K562 (cell line): ENCODE results near the gene SMIM8. TPM values are rescaled to one million over a fixed set of nuclear protein-coding genes. Genes with fewer than 3 reads are reported as not detected.

Source experiments
- ATAC-seq: fragments of 200-7000 bp; cut with Tn5 transposase; 3 replicates; pipeline ENCODE4 v1.9.1; 2020; ENCODE audit warnings: moderate library complexity
- BruUV-seq: library from RNA; stranded (reverse); fragments of 400-500 nt; replicated peaks from 2 replicates; lab custom pipeline; 2021; lab: Mats Ljungman, UMichigan
- CTCF ChIA-PET: fragments of 300-600 bp; formaldehyde crosslinking; extraction: SDS; loops from one replicate; lab custom pipeline; 2021; ENCODE audit warnings: low intra/inter-chr PET ratio; lab: Yijun Ruan, JAX
- POLR2A ChIA-PET: fragments of 300-600, 350-650 bp; sonication (Branson Sonifier 250); formaldehyde crosslinking; extraction: SDS; loops from one replicate; lab custom pipeline; 2021; ENCODE audit warnings: antibody characterized with exemption, inconsistent platforms; lab: Yijun Ruan, JAX
- DNase-seq, 4 experiments: peaks; one replicate each; pipeline versions ENCODE4 v3.0.0 to v3.0.0-alpha.2; 2011 to 2018; ENCODE audit warnings: low spot score in 3 of 4, mixed read lengths in 3 of 4; ENCODE audit errors: extremely low read depth in 1 of 4
- FAIRE-seq: peaks from 2 replicates; lab custom pipeline; 2011; peaks lifted over from hg19 to GRCh38; lab: Jason Lieb, UNC
- H2AFZ ChIP-seq: 2 replicates; pipeline ENCODE4 v1.6.0; 2011; ENCODE audit warnings: low read depth, low read length, control low read depth, inconsistent platforms
- H3K27ac ChIP-seq: fragments of 200-600 bp; 3 replicates; pipeline ENCODE4 v1.8.0; 2011; ENCODE audit warnings: low read depth, mild to moderate bottlenecking, control low read depth, inconsistent platforms, low read length, moderate library complexity, mixed read lengths; ENCODE audit errors: extremely low read depth
- H3K27me3 ChIP-seq, 2 experiments: fragments of 300-600 bp in 1 of 2; 2 replicates in 1 of 2; 3 replicates in 1 of 2; pipeline versions ENCODE4 v1.6.0 to v1.8.0; 2011; ENCODE audit warnings: inconsistent platforms in 2 of 2, low read length in 2 of 2, mild to moderate bottlenecking in 1 of 2, mixed read lengths in 1 of 2, moderate library complexity in 1 of 2; ENCODE audit not compliant: control insufficient read depth in 2 of 2, insufficient read depth in 2 of 2
- H3K36me3 ChIP-seq: fragments of 300-600 bp; 3 replicates; pipeline ENCODE4 v1.8.0; 2011; ENCODE audit warnings: mild to moderate bottlenecking, low read length, inconsistent platforms; ENCODE audit not compliant: control insufficient read depth, insufficient read depth
- H3K4me1 ChIP-seq, 2 experiments: fragments of 200-600 bp in 1 of 2; replicated peaks in 1 of 2; 2 replicates in 1 of 2; 3 replicates in 1 of 2; pipeline versions ENCODE4 v1.5.1 to v1.8.0; 2011; ENCODE audit warnings: inconsistent platforms in 2 of 2, low read length in 2 of 2, mild to moderate bottlenecking in 1 of 2, mixed read lengths in 1 of 2, moderate library complexity in 1 of 2; ENCODE audit not compliant: control insufficient read depth in 2 of 2, insufficient read depth in 2 of 2
- H3K4me2 ChIP-seq: 2 replicates; pipeline ENCODE4 v1.6.1; 2011; ENCODE audit warnings: low read length, control low read depth, inconsistent platforms, mixed read lengths; ENCODE audit not compliant: insufficient read depth
- H3K4me3 ChIP-seq: fragments of 200-600 bp; sonication (generic), shearing (Covaris generic); 2 replicates; pipeline ENCODE4 v1.5.1; 2016; ENCODE audit warnings: control low read depth, inconsistent platforms
- H3K79me2 ChIP-seq: fragments of 200-600 bp; 3 replicates; pipeline ENCODE4 v1.8.0; 2011; ENCODE audit warnings: low read length, inconsistent platforms; ENCODE audit not compliant: control insufficient read depth, insufficient read depth
- H3K9ac ChIP-seq, 2 experiments: 2 replicates each; pipeline versions ENCODE4 v1.6.0 to v1.6.1; 2011; ENCODE audit warnings: low read depth in 2 of 2, low read length in 2 of 2, control low read depth in 1 of 2, inconsistent platforms in 1 of 2, mild to moderate bottlenecking in 1 of 2, mixed read lengths in 1 of 2; ENCODE audit not compliant: insufficient read depth in 1 of 2
- H3K9me1 ChIP-seq: one replicate; pipeline ENCODE4 v1.6.0; 2011; ENCODE audit warnings: inconsistent platforms, mild to moderate bottlenecking, low read length, moderate library complexity; ENCODE audit not compliant: control insufficient read depth, insufficient read depth
- H3K9me3 ChIP-seq: replicated peaks from 2 replicates; pipeline ENCODE4 v1.5.1; 2011; ENCODE audit warnings: low read depth, low read length, inconsistent platforms; ENCODE audit not compliant: control insufficient read depth, insufficient read depth
- H4K20me1 ChIP-seq: replicated peaks from 2 replicates; pipeline ENCODE4 v1.6.1; 2011; ENCODE audit warnings: low read length, inconsistent platforms, mixed read lengths; ENCODE audit not compliant: control insufficient read depth, insufficient read depth
- GABPB2 ChIP-seq: fragments of 250-450 bp; sonication (Bioruptor Pico); conservative IDR thresholded peaks from 2 replicates; pipeline ENCODE4 v1.5.1; 2021; ENCODE audit warnings: mild to moderate bottlenecking
- MLX ChIP-seq, 2 experiments: fragments of 450-650 bp in 1 of 2; sonication (generic) in 1 of 2; formaldehyde crosslinking; conservative IDR thresholded peaks; 2 replicates each; pipeline versions ENCODE4 v1.4.0 to v1.8.1; 2020 to 2022; ENCODE audit warnings: mild to moderate bottlenecking in 1 of 2, missing genetic modification reagents in 1 of 2
- NFXL1 ChIP-seq: fragments of 450-650 bp; formaldehyde crosslinking; IDR thresholded peaks from 2 replicates; pipeline ENCODE4 v1.4.0; 2021; ENCODE audit warnings: mild to moderate bottlenecking
- NRF1 ChIP-seq, 2 experiments: fragments of 450-650 bp; IDR thresholded peaks in 1 of 2; conservative IDR thresholded peaks in 1 of 2; 2 replicates each; pipeline ENCODE4 v1.6.1; 2014; ENCODE audit warnings: mild to moderate bottlenecking in 2 of 2
- STAT6 ChIP-seq: sonication (generic); formaldehyde crosslinking; IDR thresholded peaks from 2 replicates; pipeline ENCODE4 v1.8.1; 2023; ENCODE audit warnings: mild to moderate bottlenecking, missing genetic modification reagents
- TAF15 ChIP-seq: fragments of 200-400 bp; formaldehyde crosslinking; IDR thresholded peaks from 2 replicates; pipeline ENCODE4 v1.6.1; 2017; ENCODE audit warnings: mild to moderate bottlenecking, low read depth, low read length, moderate library complexity
- TBL1XR1 ChIP-seq, 2 experiments: IDR thresholded peaks; 2 replicates each; pipeline ENCODE4 v1.6.1; 2012; ENCODE audit warnings: improper control_type of control experiment in 2 of 2, low read length in 2 of 2, mild to moderate bottlenecking in 1 of 2
- XRCC5 ChIP-seq: fragments of 200-400 bp; formaldehyde crosslinking; IDR thresholded peaks from 2 replicates; pipeline ENCODE4 v1.6.1; 2017; ENCODE audit warnings: low read depth, mild to moderate bottlenecking, low read length
- ZFP30 ChIP-seq: fragments of 250-450 bp; sonication (Bioruptor Pico); IDR thresholded peaks from 2 replicates; pipeline ENCODE4 v1.8.0; 2022; ENCODE audit warnings: moderate library complexity, mild to moderate bottlenecking, inconsistent platforms, borderline replicate concordance
- ZNF277 ChIP-seq: fragments of 250-450 bp; sonication (Bioruptor Pico); IDR thresholded peaks from 2 replicates; pipeline ENCODE4 v1.8.0; 2022; ENCODE audit warnings: inconsistent platforms, mild to moderate bottlenecking, moderate library complexity, borderline replicate concordance
- ZNF695 ChIP-seq: fragments of 450-650 bp; formaldehyde crosslinking; IDR thresholded peaks from 2 replicates; pipeline ENCODE4 v1.4.0; 2020; ENCODE audit warnings: mild to moderate bottlenecking, moderate library complexity
- ZNF75A ChIP-seq: fragments of 450-650 bp; formaldehyde crosslinking; IDR thresholded peaks from 2 replicates; pipeline ENCODE4 v1.4.0; 2020; ENCODE audit warnings: mild to moderate bottlenecking
- ZSCAN32 ChIP-seq: fragments of 450-650 bp; formaldehyde crosslinking; IDR thresholded peaks from 2 replicates; pipeline ENCODE4 v1.4.0; 2020; ENCODE audit warnings: mild to moderate bottlenecking, moderate library complexity
- WGBS: fragments of 100-300 bp; shearing (Covaris generic); methylation state at CpG from one replicate; pipeline ENCODE4 v1.1.6; 2016; ENCODE audit warnings: low coverage, mixed read lengths; ENCODE audit not compliant: insufficient coverage; ENCODE audit errors: missing lambda C conversion rate; 5-methylcytosine and 5-hydroxymethylcytosine counted together
- in situ Hi-C: fragments of 300-500 bp; cut with MboI; formaldehyde crosslinking; loops from 4 replicates; pipeline ENCODE4 v1.15.0; 2018; ENCODE audit warnings: inconsistent platforms, mixed read lengths
- intact Hi-C: fragments of 100-400 bp; cut with micrococcal nuclease; formaldehyde crosslinking; loops from 2 replicates; pipeline ENCODE4 v1.14.2; 2022
- polyA plus RNA-seq, 8 experiments: library from polyadenylated mRNA; depleted of rRNA in 4 of 8; stranded (reverse) in 5 of 8; unstranded in 3 of 8; fragments of >200 nt; fragmentation: Nextera tagmentation in 2 of 8; fragmentation: Illumina TruSeq in 1 of 8; extraction: Ambion mirVana in 2 of 8; extraction: Trizol in 1 of 8; gene quantifications; 2 replicates each; pipeline versions ENCODE4 v1.2.1 to v1.2.3, GENCODE V29; 2011 to 2014; ENCODE audit warnings: inconsistent platforms in 1 of 8, missing spikeins in 1 of 8
- total RNA-seq, 7 experiments: library from RNA; depleted of rRNA in 6 of 7; stranded (reverse); fragments of >200 nt in 6 of 7; fragmentation: Illumina TruSeq in 2 of 7; extraction: Trizol in 2 of 7; gene quantifications; 2 replicates each; pipeline versions ENCODE4 v1.2.1 to v1.2.3, GENCODE V29; 2011 to 2021; ENCODE audit warnings: low replicate concordance in 1 of 7

SMIM8 gene
- total and polyA plus RNA-seq, 9 of the 15 experiments (the other 6 are each of a cell fraction or from before 2014, with no cell fraction given), result 8.3 to 53.7 (median 15.1) TPM

- no peak for TF ChIP-seq MLX (CRISPR knock-in tag; conservative IDR thresholded peaks at IDR 0.05)
- no peak for TF ChIP-seq NFXL1
- TF ChIP-seq, all 486 proteins: peak for 0
Observed at GRCh38 chr6:87341158-87341557, 18.8 kb downstream of the SMIM8 start (continued).

GRCh38 chr6:87341899-87342298 is 19.5 kb downstream of the SMIM8 start:
- FAIRE-seq (no peak), DNase-seq (no peak), ATAC-seq (no peak)
- no peak overlapping the region for H3K9ac ChIP-seq
- no peak overlapping the region for H3K4me2 ChIP-seq
- H2AFZ ChIP-seq, result no peak overlapping the region
- ChIA-PET POLR2A (no interaction called here), CTCF (no interaction called here)
- in situ Hi-C loops, result no loop called here
- no peaks in the 10 kb centered on the region; the same call in 2 of the 3 replicates for H3K36me3 ChIP-seq
- H3K4me1 ChIP-seq, result peaks cover 0 to 10% of the 10 kb centered on the region in 2 experiments; a peak in 1 of 5 replicates
- WGBS, result 92% methylated on average over 1 of the region's 1 CpG
- H3K27me3 ChIP-seq, result no peaks in the 10 kb centered on the region
- H3K27ac ChIP-seq, result no peak overlapping the region
- H4K20me1 ChIP-seq, result no peaks in the 10 kb centered on the region
- intact Hi-C loops, result no loop called here
- H3K9me1 ChIP-seq, result no peaks in the 10 kb centered on the region
- TF ChIP-seq XRCC5, result no peak
- no peak for TF ChIP-seq ZSCAN32 (CRISPR knock-in tag)
- TF ChIP-seq ZNF695, result no peak
- no peak for TF ChIP-seq ZFP30
- no peak for TF ChIP-seq TAF15
- TF ChIP-seq ZNF75A (CRISPR knock-in tag), result no peak
- no peak for TF ChIP-seq NRF1 (conservative IDR thresholded peaks at IDR 0.05 in 1 of 2, IDR thresholded peaks at IDR 0.05 in 1 of 2)
- no peak for TF ChIP-seq GABPB2 (CRISPR knock-in tag)
- no peak for TF ChIP-seq ZNF277 (CRISPR knock-in tag)
- no peak for TF ChIP-seq TBL1XR1 (IDR thresholded peaks at IDR 0.05; ENCODE audit: low read length in 2 of 2)
- no peak for TF ChIP-seq STAT6 (CRISPR knock-in tag)
- peaks cover 3% of the 10 kb centered on the region; the same call in 2 of the 3 replicates for H3K79me2 ChIP-seq
- no peak overlapping the region for H3K4me3 ChIP-seq
- no TSS peak for BruUV-seq
- no peaks in the 10 kb centered on the region for H3K9me3 ChIP-seq
